ENCODE results near the gene ELAVL3. TPM values are rescaled to one million over a fixed set of nuclear protein-coding genes. Genes with fewer than 3 reads are reported as not detected.

Gene ELAVL3
- total RNA-seq, 1 experiment from 2014 or later: 1.2 TPM

GRCh38 chr19:11479898-11480714, 740 bp downstream of the ELAVL3 start:
- Histone ChIP-seq H3K9me3 (ENCODE audit: control insufficient read depth, low read depth, low read length) (no peaks in the 10 kb centered on the region), H3K4me2 (ENCODE audit: insufficient read depth, insufficient read length, low read length) (peak overlapping the region; percentile 17), H4K20me1 (ENCODE audit: control insufficient read depth, insufficient read depth, insufficient read length) (no peaks in the 10 kb centered on the region), H3K23ac (ENCODE audit: insufficient read length, low read depth, low read length) (no peak overlapping the region), H2BK20ac (ENCODE audit: low read depth, low read length, poor library complexity, severe bottlenecking) (no peak overlapping the region), H3K79me2 (ENCODE audit: insufficient read depth, low read length) (no peaks in the 10 kb centered on the region), H3K56ac (ENCODE audit: insufficient read length, low read depth, low read length) (no peak overlapping the region), H2AK5ac (ENCODE audit: insufficient read length, low read length) (no peak overlapping the region), H3K79me1 (ENCODE audit: insufficient read depth, low read depth, low read length, poor library complexity, severe bottlenecking) (no peaks in the 10 kb centered on the region), H3K27ac (ENCODE audit: insufficient read length, low read depth, low read length) (no peak overlapping the region), H4K8ac (replicated peaks; ENCODE audit: insufficient read length, low read depth, low read length) (no peak overlapping the region), H2BK15ac (ENCODE audit: low read depth, low read length) (no peak overlapping the region), H3K18ac (ENCODE audit: insufficient read length, low read depth, low read length) (no peak overlapping the region), H3K9ac (ENCODE audit: extremely low read depth, insufficient read length, low read length) (no peak overlapping the region), H3K27me3 (ENCODE audit: insufficient read depth, low read length) (peaks cover 12% of the 10 kb centered on the region; the same call in 1 of the 2 replicates), H3T11ph (ENCODE audit: low read length) (no peak overlapping the region), H3K4ac (ENCODE audit: low read depth, low read length) (no peak overlapping the region), H2AFZ (ENCODE audit: low read length) (no peak overlapping the region), H3K4me1 (ENCODE audit: insufficient read depth, low read length) (no peaks in the 10 kb centered on the region), H4K5ac (ENCODE audit: insufficient read length, low read depth, low read length) (no peak overlapping the region), H2BK120ac (ENCODE audit: low read depth, low read length, poor library complexity, severe bottlenecking) (no peak overlapping the region), H2BK5ac (ENCODE audit: insufficient read length, low read length) (no peak overlapping the region), H3K14ac (ENCODE audit: insufficient read depth, low read length) (no peak overlapping the region), H4K91ac (ENCODE audit: insufficient read length, low read depth, low read length) (no peak overlapping the region), H3K23me2 (ENCODE audit: insufficient read length, low read depth, low read length, poor library complexity, severe bottlenecking) (peaks cover 7% of the 10 kb centered on the region), H2BK12ac (ENCODE audit: insufficient read length, low read depth, low read length) (no peak overlapping the region)
- peaks cover 0 to 4% of the 10 kb centered on the region in 2 experiments; a peak in 3 of 5 replicates for H3K9me3 Mint-ChIP-seq
- TF ChIP-seq CTCF (conservative IDR thresholded peaks at IDR 0.05): no peak
- H3K4me1 Mint-ChIP-seq: peaks cover 4 to 18% of the 10 kb centered on the region in 2 experiments; a peak in 3 of 4 replicates
- H3K4me3 Mint-ChIP-seq: peak overlapping the region in 1 of 2 experiments; percentile 29; a peak in 1 of 5 replicates
- H3K36me3 Mint-ChIP-seq (ENCODE audit: insufficient read depth in 1 of 3, low read depth in 3 of 3): no peaks in the 10 kb centered on the region; a peak in 1 of 7 replicates
- H3K27me3 Mint-ChIP-seq (ENCODE audit: low read depth): peaks cover 42% of the 10 kb centered on the region
- no peak for DNase-seq
- no peak overlapping the region for H3K27ac Mint-ChIP-seq
- no CpG with 5 or more reads among the region's 86 CpGs for WGBS (ENCODE audit: extremely low coverage, insufficient read length, low lambda C conversion rate)
